AG09309 (cell line): Measurements from ENCODE around the gene GAREM1.

Experiments
- DNase-seq: peaks from one replicate; pipeline ENCODE4 v3.0.0-alpha.2; 2010; ENCODE audit warnings: low read depth
- H3K4me3 ChIP-seq: 2 replicates; pipeline ENCODE4 v1.5.1; 2011; ENCODE audit warnings: mild to moderate bottlenecking, low read depth, low read length, moderate library complexity; ENCODE audit not compliant: control insufficient read depth
- CTCF ChIP-seq: IDR thresholded peaks from 2 replicates; pipeline ENCODE4 v1.5.1; 2011; ENCODE audit warnings: mild to moderate bottlenecking, low read depth, low read length, inconsistent platforms; ENCODE audit not compliant: insufficient read depth, control insufficient read depth; ENCODE audit errors: missing control alignments

Gene GAREM1

GRCh38 chr18:32446780-32447179 lies 23.9 kb downstream of the GAREM1 start:
- H3K4me3 ChIP-seq: no peak overlapping the region
- TF ChIP-seq CTCF: no peak
- no peak for DNase-seq

DNA sequence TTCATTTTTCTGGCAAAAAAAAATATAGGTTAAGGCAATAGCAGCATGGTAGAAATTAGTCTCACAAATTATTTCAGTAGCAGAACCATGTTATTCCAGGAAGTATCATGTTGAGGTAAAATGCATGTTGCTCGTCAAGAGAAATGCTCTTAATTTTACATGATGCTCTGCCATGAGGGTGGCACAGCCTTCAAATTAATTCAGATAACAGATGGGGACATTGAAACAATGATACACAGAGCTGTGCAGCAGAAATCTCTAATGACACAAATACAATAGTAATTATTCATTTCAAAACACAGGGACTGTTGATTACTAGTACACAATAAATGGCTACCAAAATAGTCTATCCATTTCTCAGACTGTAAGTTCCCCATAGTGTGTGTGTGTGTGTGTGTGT lies 24.8 kb downstream of the GAREM1 start:
- no peak overlapping the region for H3K4me3 ChIP-seq
- TF ChIP-seq CTCF: no peak
- no peak for DNase-seq

DNA sequence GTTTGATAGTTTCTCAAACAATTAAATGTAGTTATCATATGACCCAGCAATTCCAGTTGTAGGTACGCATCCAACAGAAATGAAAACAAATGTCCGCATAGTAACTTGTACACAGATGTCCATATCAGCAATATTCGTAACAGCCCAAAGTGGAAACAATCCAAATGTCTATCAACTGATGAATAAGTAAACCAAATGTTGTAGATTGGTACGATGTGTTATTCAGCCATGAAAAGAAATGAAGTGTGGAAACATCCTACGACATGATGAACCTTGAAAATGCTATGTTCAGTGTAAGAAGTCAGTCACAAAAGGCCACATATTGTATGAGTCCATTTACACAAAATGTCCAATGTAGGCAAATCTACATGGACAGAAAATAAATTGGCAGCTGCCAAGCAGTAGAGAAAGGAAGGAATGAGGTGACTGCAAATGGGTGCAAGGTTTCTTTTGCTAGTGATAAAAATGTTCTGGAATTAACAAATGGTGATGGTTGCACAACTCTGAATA lies 26.9 kb downstream of the GAREM1 start:
- no peak for TF ChIP-seq CTCF
- DNase-seq: no peak
- no peak overlapping the region for H3K4me3 ChIP-seq

DNA sequence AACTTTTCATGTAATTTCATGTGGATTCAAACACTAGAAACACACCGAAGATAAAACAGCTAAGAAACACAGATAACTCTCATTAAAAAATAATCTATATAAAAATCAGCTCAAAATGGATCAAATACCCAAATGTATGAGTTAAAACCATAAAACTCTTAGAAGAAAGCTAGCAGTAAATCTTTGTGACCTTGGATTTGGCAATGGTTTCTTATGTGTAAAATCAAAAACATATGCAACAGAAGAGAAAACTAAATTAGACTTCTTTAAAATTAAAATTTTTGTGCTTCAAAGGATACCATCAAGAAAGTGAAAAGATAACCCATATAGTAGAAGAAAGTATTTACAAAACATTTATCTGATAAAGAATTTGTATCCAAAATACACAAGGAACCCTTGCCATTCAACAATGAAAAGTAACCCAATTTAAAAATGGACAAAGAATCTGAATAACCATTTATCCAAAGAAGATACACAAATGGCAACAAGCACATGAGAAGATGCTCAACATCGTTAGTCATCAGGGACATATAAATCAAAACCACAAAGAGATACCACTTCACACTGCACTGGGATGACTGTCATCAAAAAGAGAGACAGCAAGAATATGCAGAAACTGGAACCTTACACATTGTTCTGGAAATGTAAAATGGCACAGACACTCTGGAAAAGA lies 27.5 kb downstream of the GAREM1 start:
- no peak overlapping the region for H3K4me3 ChIP-seq
- DNase-seq: no peak
- no peak for TF ChIP-seq CTCF

GRCh38 chr18:32442575-32442974 lies 28.1 kb downstream of the GAREM1 start:
- no peak for TF ChIP-seq CTCF
- no peak for DNase-seq
- H3K4me3 ChIP-seq: no peak overlapping the region

DNA sequence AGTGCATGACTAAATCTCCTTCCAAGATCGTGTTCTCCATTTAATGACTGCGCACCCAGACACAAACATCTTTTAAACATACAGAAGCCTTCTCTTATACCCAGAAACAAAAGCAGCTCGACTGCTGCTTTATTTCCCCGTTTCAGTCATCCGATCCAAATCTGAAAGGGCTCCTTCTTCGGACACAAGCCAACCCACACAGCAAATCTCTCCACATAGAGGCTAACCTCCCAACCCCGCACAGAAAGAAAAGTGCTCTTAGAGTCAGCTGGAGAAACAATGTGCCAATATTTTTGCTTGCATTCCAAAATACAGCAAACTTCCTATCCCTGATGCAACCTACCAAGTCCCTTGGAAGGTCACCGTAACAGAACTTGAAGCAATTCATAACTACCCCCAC lies 29.1 kb downstream of the GAREM1 start:
- no peak for TF ChIP-seq CTCF

More for the DNA sequence above, 29.1 kb downstream of the GAREM1 start:
- DNase-seq: no peak
- no peak overlapping the region for H3K4me3 ChIP-seq
